Heart left ventricle (tissue), 16 donors: ENCODE results near the gene FARSA. TPM values are rescaled to one million over a fixed set of nuclear protein-coding genes. Genes with fewer than 3 reads are reported as not detected.

Source experiments
- ATAC-seq, 4 donors: fragments of 200-7000 bp; cut with Tn5 transposase; one replicate each; pipeline ENCODE4 v1.9.1; 2020 to 2022; ENCODE audit warnings: moderate library complexity in 4 of 4, mild to moderate bottlenecking in 3 of 4, moderate number of reproducible peaks in 1 of 4
- DNase-seq, 5 donors: peaks; one replicate each; pipeline ENCODE4 v3.0.0-alpha.2; 2020
- H3K27ac ChIP-seq, 12 donors: fragments of 200-600 bp; sonication (generic) in 4 of 12; one replicate each; pipeline versions ENCODE4 v1.5.0 to v1.8.0; 2016 to 2022; ENCODE audit warnings: mild to moderate bottlenecking in 2 of 12
- H3K27me3 ChIP-seq, 9 donors: fragments of 200-600 bp; sonication (generic) in 2 of 9; one replicate each; pipeline versions ENCODE4 v1.5.1 to v1.8.0; 2016 to 2022; ENCODE audit warnings: mild to moderate bottlenecking in 3 of 9
- H3K36me3 ChIP-seq, 9 donors: fragments of 200-600 bp; sonication (generic) in 2 of 9; one replicate each; pipeline versions ENCODE4 v1.5.0 to v1.8.0; 2018 to 2022; ENCODE audit warnings: mild to moderate bottlenecking in 2 of 9
- H3K4me1 ChIP-seq, 12 donors: fragments of 200-600 bp; sonication (generic) in 4 of 12; one replicate each; pipeline versions ENCODE4 v1.5.0 to v1.8.0; 2016 to 2022; ENCODE audit warnings: mild to moderate bottlenecking in 3 of 12
- H3K4me3 ChIP-seq, 12 donors: fragments of 200-600 bp; sonication (generic) in 4 of 12; one replicate each; pipeline versions ENCODE4 v1.5.0 to v1.8.0; 2017 to 2022; ENCODE audit warnings: mild to moderate bottlenecking in 9 of 12, moderate library complexity in 4 of 12
- H3K9me3 ChIP-seq, 12 donors: fragments of 200-600 bp; sonication (generic) in 4 of 12; one replicate each; pipeline versions ENCODE4 v1.5.0 to v1.8.0; 2016 to 2022; ENCODE audit warnings: mild to moderate bottlenecking in 1 of 12
- POLR2A ChIP-seq, 2 donors: fragments of 450-650 bp; IDR thresholded peaks; one replicate each; pipeline ENCODE4 v1.6.1; 2017; ENCODE audit warnings: antibody characterized with exemption in 2 of 2, mild to moderate bottlenecking in 2 of 2, moderate library complexity in 2 of 2
- WGBS, 4 donors: extraction: QIAGEN DNeasy Blood & Tissue Kit in 2 of 4; methylation state at CpG; one replicate each; pipeline versions ENCODE4 v1.1.5 to v1.1.7; 2013 to 2018; 5-methylcytosine and 5-hydroxymethylcytosine counted together
- intact Hi-C, 10 donors: fragments of 100-400 bp; cut with DNase I; formaldehyde crosslinking; loops; one replicate each; pipeline versions ENCODE4 v1.11.1 to v1.14.2; 2022
- polyA plus RNA-seq, 2 donors: library from polyadenylated mRNA; stranded (reverse); fragments of 200-250 nt; gene quantifications; one replicate each; pipeline ENCODE4 v1.2.3, GENCODE V29; 2013
- total RNA-seq, 9 donors: library from RNA; depleted of rRNA in 2 of 9; stranded (reverse); fragments of >200 nt in 2 of 9; fragmentation: NEBNext Ultra II Directional in 3 of 9; extraction: Animal tissue kit (Norgen Biotek cat#: 25700) in 3 of 9; gene quantifications; one replicate each; pipeline versions ENCODE4 v1.1.0 to v1.2.4, GENCODE V29; 2016 to 2023
- TF ChIP-seq, protein P1 (sequence below), 12 donors: fragments of 200-600 bp; sonication (generic) in 4 of 12; IDR thresholded peaks; one replicate each; pipeline versions ENCODE4 v1.5.0 to v1.8.0; 2018 to 2022; ENCODE audit warnings: antibody characterized with exemption in 12 of 12, mild to moderate bottlenecking in 5 of 12
- donor health status: ischemic (EF 13 %, LVEDD 7.1; RV severe dilation, severe dysfunction).
- donor health status: healthy with polysubstance abuse.
- donor health status: DM: no; HTN: yes; CAD: no.
- donor health status: DM: no; HTN: no; CAD: no.
- donor health status: ischemic (EF 25% LVEDD 6.9; RV normal size, moderate dysfunction).
- donor health status: ischemic (EF 25% LVEDD 5.7; RV mildly dilated, moderate dysfunction).
- donor health status: healthy.
- donor health status: DM: yes; HTN: yes; CAD: no.
- donor health status: ischemic (EF 35%, LVEDD 5.7; RV mildly dilated, moderate dysfunction).
- donor health status: nonischemic (EF 11% LVEDD 7.7; RV severe dilation, severe dysfunction).
- donor health status: DM: yes; HTN: yes; CAD: no.
- donor health status: PGD.
- donor health status: ischemic (EF 29% LVEDD 5.4; RV normal size, mild dysfunction).
- donor health status: nonischemic (EF 23%, LVEDD 6.1; RV moderate dilation, normal function).

FARSA gene
- total and polyA plus RNA-seq, 11 donors = 35.0 to 104 (median 40.6) TPM

DNA sequence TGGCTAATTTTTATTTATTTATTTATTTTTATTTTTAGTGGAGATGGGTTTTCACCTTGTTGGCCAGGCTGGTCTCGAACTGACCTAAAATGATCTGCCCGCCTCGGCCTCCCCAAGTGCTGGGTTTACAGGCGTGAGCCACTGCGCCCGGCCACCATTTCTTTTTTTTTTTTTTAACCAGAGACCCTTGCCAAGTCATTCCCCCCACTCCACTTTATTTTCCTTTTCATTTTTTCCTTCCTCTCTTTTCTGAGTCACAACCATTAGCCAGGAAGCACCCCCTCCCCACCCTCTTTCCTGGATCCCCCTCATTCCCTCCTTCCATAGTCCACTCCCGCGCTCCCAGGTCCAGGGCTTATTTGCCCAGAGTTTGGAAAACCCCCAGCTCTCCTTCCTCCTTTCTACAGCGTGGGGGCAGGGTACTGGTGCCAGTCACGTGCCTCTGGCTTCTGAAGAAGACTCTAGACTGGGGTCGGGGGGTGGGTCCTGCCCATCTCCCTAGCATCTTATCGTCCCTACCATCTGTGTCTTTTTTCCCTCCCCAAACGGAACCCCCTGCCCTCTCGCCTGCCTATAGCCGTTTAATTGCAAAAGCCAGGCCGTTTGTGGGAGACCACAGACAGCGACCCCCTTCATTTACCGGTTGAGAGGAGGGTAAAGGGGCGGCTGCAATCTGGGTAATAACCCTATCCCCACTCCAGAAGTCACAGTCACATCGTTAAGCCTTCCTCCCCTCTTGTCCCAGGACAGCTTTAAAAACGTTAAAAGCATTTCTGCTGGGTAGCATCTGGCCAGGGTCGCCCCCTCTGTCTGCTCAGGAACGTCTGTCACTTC is 3.8 kb upstream of the FARSA start:
- ATAC-seq = no peak
- DNase-seq = peak in 1 of 5 donors; percentile 50
- TF ChIP-seq POLR2A (IDR thresholded peaks at IDR 0.05) = no peak
- TF ChIP-seq, protein P1, sequence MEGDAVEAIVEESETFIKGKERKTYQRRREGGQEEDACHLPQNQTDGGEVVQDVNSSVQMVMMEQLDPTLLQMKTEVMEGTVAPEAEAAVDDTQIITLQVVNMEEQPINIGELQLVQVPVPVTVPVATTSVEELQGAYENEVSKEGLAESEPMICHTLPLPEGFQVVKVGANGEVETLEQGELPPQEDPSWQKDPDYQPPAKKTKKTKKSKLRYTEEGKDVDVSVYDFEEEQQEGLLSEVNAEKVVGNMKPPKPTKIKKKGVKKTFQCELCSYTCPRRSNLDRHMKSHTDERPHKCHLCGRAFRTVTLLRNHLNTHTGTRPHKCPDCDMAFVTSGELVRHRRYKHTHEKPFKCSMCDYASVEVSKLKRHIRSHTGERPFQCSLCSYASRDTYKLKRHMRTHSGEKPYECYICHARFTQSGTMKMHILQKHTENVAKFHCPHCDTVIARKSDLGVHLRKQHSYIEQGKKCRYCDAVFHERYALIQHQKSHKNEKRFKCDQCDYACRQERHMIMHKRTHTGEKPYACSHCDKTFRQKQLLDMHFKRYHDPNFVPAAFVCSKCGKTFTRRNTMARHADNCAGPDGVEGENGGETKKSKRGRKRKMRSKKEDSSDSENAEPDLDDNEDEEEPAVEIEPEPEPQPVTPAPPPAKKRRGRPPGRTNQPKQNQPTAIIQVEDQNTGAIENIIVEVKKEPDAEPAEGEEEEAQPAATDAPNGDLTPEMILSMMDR (IDR thresholded peaks at IDR 0.05) = no peak
- intact Hi-C loops = loop anchor here in 1 of 10 donors (10.0 kb wide), 1 partner anchor 53 kb away; the partner anchor contains the start of genes DNASE2 and KLF1
- no peaks in the 10 kb centered on the region for H3K9me3 ChIP-seq
- no peaks in the 10 kb centered on the region for H3K27me3 ChIP-seq
- H3K4me3 ChIP-seq = peak overlapping the region; percentile 20 to 99 (median 95)
- H3K36me3 ChIP-seq = peaks cover 2 to 32% (median 26%) of the 10 kb centered on the region in 9 donors
- H3K4me1 ChIP-seq = peaks cover 12 to 57% (median 39%) of the 10 kb centered on the region in 12 donors
- peak overlapping the region in 11 of 12 donors; percentile 17 to 94 (median 58) for H3K27ac ChIP-seq
- 24 to 38% (median 28%) methylated on average over 17 to 23 of the region's 23 CpGs for WGBS, 4 donors

DNA sequence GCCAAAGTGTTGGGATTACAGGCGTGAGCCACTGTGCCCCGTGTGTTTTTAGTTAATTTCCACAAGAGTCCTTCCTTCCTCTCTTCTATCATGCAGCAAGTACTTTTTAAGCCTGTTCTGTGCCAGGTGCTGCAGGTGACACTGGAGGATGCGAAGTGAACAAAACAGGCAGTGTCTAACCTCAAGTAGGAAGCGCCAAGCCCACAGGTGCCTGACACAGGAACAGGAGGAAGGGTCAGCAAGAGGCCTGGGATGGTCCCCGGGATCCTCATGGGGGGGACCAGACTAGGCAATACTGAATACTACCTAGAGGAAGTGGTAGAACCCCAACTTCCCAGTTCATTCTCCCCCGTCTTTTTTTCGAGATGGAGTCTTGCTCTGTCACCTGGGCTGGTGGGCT is 3.1 kb upstream of the FARSA start:
- 72 to 80% (median 77%) methylated on average over 7 of the region's 7 CpGs for WGBS, 4 donors
- Histone ChIP-seq H3K27ac (peak overlapping the region in 1 of 12 donors; percentile 69), H3K4me1 (peaks cover 13 to 57% (median 41%) of the 10 kb centered on the region in 12 donors), H3K9me3 (no peaks in the 10 kb centered on the region), H3K4me3 (no peak overlapping the region), H3K27me3 (no peaks in the 10 kb centered on the region), H3K36me3 (peaks cover 0 to 26% (median 19%) of the 10 kb centered on the region in 9 donors)
- TF ChIP-seq, protein P1 (IDR thresholded peaks at IDR 0.05) = no peak
- TF ChIP-seq POLR2A (IDR thresholded peaks at IDR 0.05) = no peak
- intact Hi-C loops = loop anchor here in 1 of 10 donors (10.0 kb wide), 1 partner anchor 52 kb away; the partner anchor contains the start of genes DNASE2 and KLF1
- DNase-seq (no peak), ATAC-seq (no peak)

- DNase-seq (no peak), ATAC-seq (no peak)
- WGBS, 4 donors = 87 to 94% (median 93%) methylated on average over 10 of the region's 10 CpGs
- Histone ChIP-seq H3K27ac (no peak overlapping the region), H3K9me3 (no peaks in the 10 kb centered on the region), H3K4me3 (no peak overlapping the region), H3K4me1 (peaks cover 11 to 43% (median 28%) of the 10 kb centered on the region in 12 donors), H3K27me3 (no peaks in the 10 kb centered on the region), H3K36me3 (peaks cover 0 to 26% (median 13%) of the 10 kb centered on the region in 9 donors)
- TF ChIP-seq, protein P1 (IDR thresholded peaks at IDR 0.05) = no peak
- TF ChIP-seq POLR2A (IDR thresholded peaks at IDR 0.05) = no peak
- intact Hi-C loops = loop anchor here in 1 of 10 donors (10.0 kb wide), 1 partner anchor 50 kb away; the partner anchor contains the start of genes DNASE2 and KLF1
Observed at GRCh38 chr19:12935071-12935470, 1.6 kb upstream of the FARSA start.
